ENCODE data around the gene HERC6. TPM values are rescaled to one million over a fixed set of nuclear protein-coding genes. Genes with fewer than 3 reads are reported as not detected.

HERC6 gene
- total and polyA plus RNA-seq, 3 donors from 2014 or later, result 8.8 to 18.8 (median 16.6) TPM

DNA sequence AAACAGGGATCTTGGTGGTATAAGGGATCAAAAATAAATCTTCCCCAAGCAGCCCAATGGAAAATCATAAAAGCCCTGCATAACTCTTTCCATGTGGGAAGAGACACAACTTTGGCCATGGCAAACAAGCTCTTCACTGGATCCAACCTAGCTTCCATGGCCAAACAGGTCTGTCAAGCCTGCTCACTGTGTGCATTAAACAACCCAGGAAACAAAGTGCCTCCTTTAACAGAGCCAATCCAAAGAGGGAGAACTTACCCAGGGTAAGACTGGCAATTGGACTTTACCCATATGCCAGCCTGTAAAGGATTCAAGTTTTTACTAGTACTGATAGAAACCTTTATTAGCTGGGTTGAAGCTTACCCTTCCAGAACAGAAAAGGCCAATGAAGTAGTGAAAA lies 70.6 kb downstream of the HERC6 start:
- H3K27me3 ChIP-seq, result no peaks in the 10 kb centered on the region
- DNase-seq, result no peak
- H3K27ac ChIP-seq, result peak overlapping the region; percentile 12 to 45
- H3K4me1 ChIP-seq, result peaks cover 18% of the 10 kb centered on the region
- H3K36me3 ChIP-seq (ENCODE audit: low read depth, missing control alignments), result no peaks in the 10 kb centered on the region
- H3K9me3 ChIP-seq, result no peaks in the 10 kb centered on the region
- intact Hi-C loops (cut with DNase I; ENCODE audit: low total_unique reads), result no loop called here
- TF ChIP-seq POLR2A (IDR thresholded peaks at IDR 0.05), result no peak
- TF ChIP-seq, protein P1, sequence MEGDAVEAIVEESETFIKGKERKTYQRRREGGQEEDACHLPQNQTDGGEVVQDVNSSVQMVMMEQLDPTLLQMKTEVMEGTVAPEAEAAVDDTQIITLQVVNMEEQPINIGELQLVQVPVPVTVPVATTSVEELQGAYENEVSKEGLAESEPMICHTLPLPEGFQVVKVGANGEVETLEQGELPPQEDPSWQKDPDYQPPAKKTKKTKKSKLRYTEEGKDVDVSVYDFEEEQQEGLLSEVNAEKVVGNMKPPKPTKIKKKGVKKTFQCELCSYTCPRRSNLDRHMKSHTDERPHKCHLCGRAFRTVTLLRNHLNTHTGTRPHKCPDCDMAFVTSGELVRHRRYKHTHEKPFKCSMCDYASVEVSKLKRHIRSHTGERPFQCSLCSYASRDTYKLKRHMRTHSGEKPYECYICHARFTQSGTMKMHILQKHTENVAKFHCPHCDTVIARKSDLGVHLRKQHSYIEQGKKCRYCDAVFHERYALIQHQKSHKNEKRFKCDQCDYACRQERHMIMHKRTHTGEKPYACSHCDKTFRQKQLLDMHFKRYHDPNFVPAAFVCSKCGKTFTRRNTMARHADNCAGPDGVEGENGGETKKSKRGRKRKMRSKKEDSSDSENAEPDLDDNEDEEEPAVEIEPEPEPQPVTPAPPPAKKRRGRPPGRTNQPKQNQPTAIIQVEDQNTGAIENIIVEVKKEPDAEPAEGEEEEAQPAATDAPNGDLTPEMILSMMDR (IDR thresholded peaks at IDR 0.05), result no peak
- H3K4me3 ChIP-seq, result no peak overlapping the region

DNA sequence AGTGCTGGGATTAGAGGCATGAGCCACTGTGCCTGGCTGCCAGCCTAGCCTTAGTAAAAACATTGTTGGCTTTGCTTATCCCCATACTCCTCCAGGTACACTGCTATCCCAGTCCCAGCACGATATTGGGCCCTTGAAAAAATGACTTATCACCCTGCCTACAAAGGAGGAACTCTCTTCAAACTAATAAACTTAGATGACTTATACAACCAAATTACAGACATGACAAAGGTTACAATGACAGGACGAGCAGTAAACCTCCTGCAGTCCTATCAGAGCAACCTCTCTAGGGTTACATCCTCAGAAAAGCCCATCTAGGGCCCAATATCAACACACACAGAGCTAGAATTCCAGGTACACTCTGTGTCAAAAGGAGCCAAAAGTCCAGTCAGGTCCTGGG lies 72.6 kb downstream of the HERC6 start:
- Histone ChIP-seq H3K4me1 (peaks cover 16% of the 10 kb centered on the region), H3K27me3 (no peaks in the 10 kb centered on the region), H3K9me3 (no peaks in the 10 kb centered on the region), H3K4me3 (no peak overlapping the region), H3K36me3 (ENCODE audit: low read depth, missing control alignments) (no peaks in the 10 kb centered on the region), H3K27ac (no peak overlapping the region)
- intact Hi-C loops (cut with DNase I; ENCODE audit: low total_unique reads), result loop anchor here (10.0 kb wide), 3 partner anchors 76 to 236 kb away; partner anchors contain the start of genes HERC6 and PPM1K
- DNase-seq, result no peak
- 63 to 83% methylated on average over 2 of the region's 2 CpGs for WGBS, 2 donors
- TF ChIP-seq POLR2A (IDR thresholded peaks at IDR 0.05), result no peak
- TF ChIP-seq, protein P1 (IDR thresholded peaks at IDR 0.05), result no peak

DNA sequence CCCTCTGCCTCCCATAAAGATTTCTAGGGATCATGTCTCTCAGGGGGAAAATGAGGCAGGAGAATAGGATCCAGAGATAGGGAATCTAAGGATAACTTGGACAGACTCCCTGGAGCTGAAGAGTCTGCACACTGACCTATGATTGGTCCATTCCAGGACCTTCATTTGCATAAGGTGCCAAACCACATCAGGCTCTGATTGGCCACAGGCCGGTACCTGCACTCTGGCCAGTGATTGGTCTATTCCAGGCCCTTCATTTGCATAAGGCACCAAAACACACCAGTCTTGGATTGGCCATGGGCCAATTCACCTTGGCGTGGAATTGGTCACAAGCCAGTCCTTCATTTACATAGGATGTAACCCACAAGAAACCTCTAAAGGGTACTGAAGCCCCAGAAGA lies 74.3 kb downstream of the HERC6 start:
- H3K27me3 ChIP-seq, result no peaks in the 10 kb centered on the region
- TF ChIP-seq, protein P1 (IDR thresholded peaks at IDR 0.05), result no peak
- no peak for TF ChIP-seq POLR2A (IDR thresholded peaks at IDR 0.05)
- intact Hi-C loops (cut with DNase I; ENCODE audit: low total_unique reads), result loop anchor here (10.0 kb wide), 3 partner anchors 78 to 238 kb away; partner anchors contain the start of genes HERC6 and PPM1K
- 65 to 75% methylated on average over 2 of the region's 2 CpGs for WGBS, 2 donors
- H3K9me3 ChIP-seq, result no peaks in the 10 kb centered on the region
- no peaks in the 10 kb centered on the region for H3K36me3 ChIP-seq (ENCODE audit: low read depth, missing control alignments)
- H3K4me3 ChIP-seq, result no peak overlapping the region
- DNase-seq, result peak; percentile 60
- H3K4me1 ChIP-seq, result peaks cover 11% of the 10 kb centered on the region
- no peak overlapping the region for H3K27ac ChIP-seq

DNA sequence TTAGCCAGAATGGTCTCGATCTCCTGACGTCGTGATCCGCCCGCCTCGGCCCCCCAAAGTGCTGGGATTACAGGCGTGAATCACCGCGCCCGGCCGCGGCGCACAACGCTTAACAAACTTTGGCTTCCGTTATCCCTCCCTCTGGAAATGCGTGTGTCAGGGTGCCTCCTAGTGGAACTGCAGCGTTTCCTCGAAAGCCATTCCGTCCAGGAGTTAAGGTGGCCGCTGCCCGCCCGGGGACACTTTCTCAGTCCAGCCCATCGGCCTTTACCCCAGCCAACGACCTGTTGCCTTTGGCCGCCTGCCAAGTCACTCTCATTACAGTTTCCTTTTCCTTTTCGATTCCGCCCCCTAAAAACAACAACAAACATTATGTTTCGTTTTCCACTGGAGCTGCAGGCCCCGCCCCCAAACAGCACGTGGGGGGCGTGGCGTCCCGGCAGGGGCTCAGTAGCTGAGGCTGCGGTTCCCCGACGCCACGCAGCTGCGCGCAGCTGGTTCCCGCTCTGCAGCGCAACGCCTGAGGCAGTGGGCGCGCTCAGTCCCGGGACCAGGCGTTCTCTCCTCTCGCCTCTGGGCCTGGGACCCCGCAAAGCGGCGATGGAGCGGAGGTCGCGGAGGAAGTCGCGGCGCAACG lies 78.1 kb downstream of the HERC6 start, which contains the start of gene HERC5:
HERC5 (plus strand) TSS at position 450 of the 637 bp plus-strand sequence; CDS start at position 601, 151 bp downstream.
- Histone ChIP-seq H3K36me3 (ENCODE audit: low read depth, missing control alignments) (no peaks in the 10 kb centered on the region), H3K27ac (peak within 1 kb of the TSS; percentile 87 to 89), H3K27me3 (no peaks in the 10 kb centered on the region), H3K4me3 (peak within 1 kb of the TSS; percentile 80 to 97), H3K9me3 (no peaks in the 10 kb centered on the region), H3K4me1 (no peaks in the 10 kb centered on the region)
- 0 to 1% methylated on average over 30 to 57 of the region's 57 CpGs for WGBS, 2 donors
- peak; percentile 22 for TF ChIP-seq POLR2A (IDR thresholded peaks at IDR 0.05)
- TF ChIP-seq, protein P1 (IDR thresholded peaks at IDR 0.05), result peak; percentile 48 to 71 (median 69)
- intact Hi-C loops (cut with DNase I; ENCODE audit: low total_unique reads), result loop anchor here (10.0 kb wide), 3 partner anchors 82 to 242 kb away; partner anchors contain the start of genes HERC6 and PPM1K
- peak; percentile 95 for DNase-seq

Measured in testis (tissue), 3 donors.